Testis (tissue), 3 donors: ENCODE results near the gene IMMP2L. TPM values are rescaled to one million over a fixed set of nuclear protein-coding genes. Genes with fewer than 3 reads are reported as not detected.

Experiments used
- DNase-seq: peaks from one replicate; pipeline ENCODE4 v3.0.0-alpha.2; 2019
- H3K27ac ChIP-seq, 2 donors: fragments of 200-600 bp; sonication (generic); one replicate each; pipeline ENCODE4 v1.5.1; 2019
- H3K27me3 ChIP-seq: fragments of 200-600 bp; sonication (generic); one replicate; pipeline ENCODE4 v1.5.1; 2019
- H3K36me3 ChIP-seq: fragments of 200-600 bp; sonication (generic); one replicate; pipeline ENCODE4 v1.5.1; 2017; ENCODE audit warnings: low read depth; ENCODE audit errors: missing control alignments
- H3K4me1 ChIP-seq: fragments of 200-600 bp; sonication (generic); one replicate; pipeline ENCODE4 v1.5.1; 2019
- H3K4me3 ChIP-seq, 2 donors: fragments of 200-600 bp; sonication (generic); one replicate each; pipeline ENCODE4 v1.5.1; 2017 to 2019
- H3K9me3 ChIP-seq: fragments of 200-600 bp; sonication (generic); one replicate; pipeline ENCODE4 v1.5.1; 2017
- CTCF ChIP-seq, 3 experiments: fragments of 450-650 bp in 2 of 3; fragments of 200-600 bp in 1 of 3; sonication (generic) in 1 of 3; IDR thresholded peaks; one replicate each; pipeline ENCODE4 v1.5.1; 2016 to 2019; ENCODE audit warnings: antibody characterized with exemption in 3 of 3, mild to moderate bottlenecking in 2 of 3, moderate library complexity in 1 of 3
- POLR2A ChIP-seq: fragments of 450-650 bp; IDR thresholded peaks from one replicate; pipeline ENCODE4 v1.6.1; 2017; ENCODE audit warnings: antibody characterized with exemption, mild to moderate bottlenecking, moderate library complexity
- whole genome bisulfite sequencing, 2 donors: methylation state at CpG; one replicate each; pipeline ENCODE4 v1.1.5; 2018; 5-methylcytosine and 5-hydroxymethylcytosine counted together
- intact Hi-C: fragments of 100-400 bp; cut with DNase I; formaldehyde crosslinking; loops from one replicate; pipeline ENCODE4 v1.15.1; 2023; ENCODE audit warnings: low total_unique reads
- polyA plus RNA-seq: library from polyadenylated mRNA; stranded (reverse); fragments of 350-450 nt; fragmentation: Illumina TruSeq; extraction: RNeasy Lipid Tissue Mini Kit (QIAGEN cat#74804); gene quantifications from one replicate; pipeline ENCODE4 v1.2.3, GENCODE V29; 2014; ENCODE audit warnings: low read depth, low replicate concordance; ENCODE audit not compliant: insufficient read depth
- total RNA-seq, 2 donors: library from RNA; depleted of rRNA; stranded (reverse); fragments of >200 nt; gene quantifications; one replicate each; pipeline ENCODE4 v1.2.3, GENCODE V29; 2016

IMMP2L gene
- total and polyA plus RNA-seq, 3 donors from 2014 or later: 10.7 to 12.4 (median 11.2) TPM

- H3K27me3 ChIP-seq: no peaks in the 10 kb centered on the region
- H3K4me1 ChIP-seq: no peaks in the 10 kb centered on the region
- TF ChIP-seq POLR2A (no peak), CTCF (IDR thresholded peaks at IDR 0.05) (no peak)
- 94 to 95% methylated on average over 2 of the region's 2 CpGs for WGBS, 2 donors
- H3K36me3 ChIP-seq: no peaks in the 10 kb centered on the region
- H3K4me3 ChIP-seq: no peak overlapping the region
- no peaks in the 10 kb centered on the region for H3K9me3 ChIP-seq
- intact Hi-C loops: no loop called here
- H3K27ac ChIP-seq: no peak overlapping the region
- no peak for DNase-seq
These were observed 335.5 kb downstream of the IMMP2L start for GRCh38 chr7:111226800-111227199.

- no peaks in the 10 kb centered on the region for H3K27me3 ChIP-seq
- H3K27ac ChIP-seq: no peak overlapping the region
- H3K36me3 ChIP-seq: no peaks in the 10 kb centered on the region
- no peak for TF ChIP-seq POLR2A
- no peak for TF ChIP-seq CTCF (IDR thresholded peaks at IDR 0.05)
- no peak for DNase-seq
- H3K4me3 ChIP-seq: no peak overlapping the region
- no peaks in the 10 kb centered on the region for H3K4me1 ChIP-seq
- 56 to 58% methylated on average over 2 of the region's 2 CpGs for WGBS, 2 donors
- H3K9me3 ChIP-seq: no peaks in the 10 kb centered on the region
- intact Hi-C loops: no loop called here
These were observed 337.7 kb downstream of the IMMP2L start for GRCh38 chr7:111224354-111225231.

GRCh38 chr7:111223802-111224253 lies 338.5 kb downstream of the IMMP2L start:
- no peak for TF ChIP-seq POLR2A
- TF ChIP-seq CTCF (IDR thresholded peaks at IDR 0.05): no peak

GRCh38 chr7:111215550-111215949 lies 346.7 kb downstream of the IMMP2L start:
- H3K27me3 ChIP-seq: no peaks in the 10 kb centered on the region
- TF ChIP-seq POLR2A (no peak), CTCF (IDR thresholded peaks at IDR 0.05) (no peak)
- no peaks in the 10 kb centered on the region for H3K36me3 ChIP-seq
- no peak overlapping the region for H3K4me3 ChIP-seq
- intact Hi-C loops: no loop called here
- no peaks in the 10 kb centered on the region for H3K9me3 ChIP-seq
- no peak for DNase-seq
- H3K27ac ChIP-seq: no peak overlapping the region
- H3K4me1 ChIP-seq: no peaks in the 10 kb centered on the region

More at GRCh38 chr7:111223802-111224253, 338.5 kb downstream of the IMMP2L start:
- intact Hi-C loops: no loop called here
- Histone ChIP-seq H3K9me3 (no peaks in the 10 kb centered on the region), H3K4me3 (no peak overlapping the region), H3K27me3 (no peaks in the 10 kb centered on the region), H3K27ac (no peak overlapping the region), H3K4me1 (no peaks in the 10 kb centered on the region), H3K36me3 (no peaks in the 10 kb centered on the region)
- DNase-seq: no peak
- whole genome bisulfite sequencing, 2 donors: 68 to 77% methylated on average over 2 of the region's 2 CpGs
